Heart left ventricle (tissue), 16 donors: ENCODE results near the gene TMEM143. TPM values are rescaled to one million over a fixed set of nuclear protein-coding genes. Genes with fewer than 3 reads are reported as not detected.

Experiments
- ATAC-seq, 4 donors: fragments of 200-7000 bp; cut with Tn5 transposase; one replicate each; pipeline ENCODE4 v1.9.1; 2020 to 2022; ENCODE audit warnings: moderate library complexity in 4 of 4, mild to moderate bottlenecking in 3 of 4, moderate number of reproducible peaks in 1 of 4
- DNase-seq, 5 donors: peaks; one replicate each; pipeline ENCODE4 v3.0.0-alpha.2; 2020
- H3K27ac ChIP-seq, 12 donors: fragments of 200-600 bp; sonication (generic) in 4 of 12; one replicate each; pipeline versions ENCODE4 v1.5.0 to v1.8.0; 2016 to 2022; ENCODE audit warnings: mild to moderate bottlenecking in 2 of 12
- H3K27me3 ChIP-seq, 9 donors: fragments of 200-600 bp; sonication (generic) in 2 of 9; one replicate each; pipeline versions ENCODE4 v1.5.1 to v1.8.0; 2016 to 2022; ENCODE audit warnings: mild to moderate bottlenecking in 3 of 9
- H3K36me3 ChIP-seq, 9 donors: fragments of 200-600 bp; sonication (generic) in 2 of 9; one replicate each; pipeline versions ENCODE4 v1.5.0 to v1.8.0; 2018 to 2022; ENCODE audit warnings: mild to moderate bottlenecking in 2 of 9
- H3K4me1 ChIP-seq, 12 donors: fragments of 200-600 bp; sonication (generic) in 4 of 12; one replicate each; pipeline versions ENCODE4 v1.5.0 to v1.8.0; 2016 to 2022; ENCODE audit warnings: mild to moderate bottlenecking in 3 of 12
- H3K4me3 ChIP-seq, 12 donors: fragments of 200-600 bp; sonication (generic) in 4 of 12; one replicate each; pipeline versions ENCODE4 v1.5.0 to v1.8.0; 2017 to 2022; ENCODE audit warnings: mild to moderate bottlenecking in 9 of 12, moderate library complexity in 4 of 12
- H3K9me3 ChIP-seq, 12 donors: fragments of 200-600 bp; sonication (generic) in 4 of 12; one replicate each; pipeline versions ENCODE4 v1.5.0 to v1.8.0; 2016 to 2022; ENCODE audit warnings: mild to moderate bottlenecking in 1 of 12
- POLR2A ChIP-seq, 2 donors: fragments of 450-650 bp; IDR thresholded peaks; one replicate each; pipeline ENCODE4 v1.6.1; 2017; ENCODE audit warnings: antibody characterized with exemption in 2 of 2, mild to moderate bottlenecking in 2 of 2, moderate library complexity in 2 of 2
- WGBS, 4 donors: extraction: QIAGEN DNeasy Blood & Tissue Kit in 2 of 4; methylation state at CpG; one replicate each; pipeline versions ENCODE4 v1.1.5 to v1.1.7; 2013 to 2018; 5-methylcytosine and 5-hydroxymethylcytosine counted together
- intact Hi-C, 10 donors: fragments of 100-400 bp; cut with DNase I; formaldehyde crosslinking; loops; one replicate each; pipeline versions ENCODE4 v1.11.1 to v1.14.2; 2022
- polyA plus RNA-seq, 2 donors: library from polyadenylated mRNA; stranded (reverse); fragments of 200-250 nt; gene quantifications; one replicate each; pipeline ENCODE4 v1.2.3, GENCODE V29; 2013
- total RNA-seq, 9 donors: library from RNA; depleted of rRNA in 2 of 9; stranded (reverse); fragments of >200 nt in 2 of 9; fragmentation: NEBNext Ultra II Directional in 3 of 9; extraction: Animal tissue kit (Norgen Biotek cat#: 25700) in 3 of 9; gene quantifications; one replicate each; pipeline versions ENCODE4 v1.1.0 to v1.2.4, GENCODE V29; 2016 to 2023
- TF ChIP-seq, protein P1 (sequence below), 12 donors: fragments of 200-600 bp; sonication (generic) in 4 of 12; IDR thresholded peaks; one replicate each; pipeline versions ENCODE4 v1.5.0 to v1.8.0; 2018 to 2022; ENCODE audit warnings: antibody characterized with exemption in 12 of 12, mild to moderate bottlenecking in 5 of 12
- donor health status: ischemic (EF 13 %, LVEDD 7.1; RV severe dilation, severe dysfunction).
- donor health status: healthy with polysubstance abuse.
- donor health status: DM: no; HTN: yes; CAD: no.
- donor health status: DM: no; HTN: no; CAD: no.
- donor health status: ischemic (EF 25% LVEDD 6.9; RV normal size, moderate dysfunction).
- donor health status: ischemic (EF 25% LVEDD 5.7; RV mildly dilated, moderate dysfunction).
- donor health status: healthy.
- donor health status: DM: yes; HTN: yes; CAD: no.
- donor health status: ischemic (EF 35%, LVEDD 5.7; RV mildly dilated, moderate dysfunction).
- donor health status: nonischemic (EF 11% LVEDD 7.7; RV severe dilation, severe dysfunction).
- donor health status: DM: yes; HTN: yes; CAD: no.
- donor health status: PGD.
- donor health status: ischemic (EF 29% LVEDD 5.4; RV normal size, mild dysfunction).
- donor health status: nonischemic (EF 23%, LVEDD 6.1; RV moderate dilation, normal function).

The TMEM143 gene
- total and polyA plus RNA-seq, 11 donors, result 12.9 to 96.1 (median 63.5) TPM

DNA sequence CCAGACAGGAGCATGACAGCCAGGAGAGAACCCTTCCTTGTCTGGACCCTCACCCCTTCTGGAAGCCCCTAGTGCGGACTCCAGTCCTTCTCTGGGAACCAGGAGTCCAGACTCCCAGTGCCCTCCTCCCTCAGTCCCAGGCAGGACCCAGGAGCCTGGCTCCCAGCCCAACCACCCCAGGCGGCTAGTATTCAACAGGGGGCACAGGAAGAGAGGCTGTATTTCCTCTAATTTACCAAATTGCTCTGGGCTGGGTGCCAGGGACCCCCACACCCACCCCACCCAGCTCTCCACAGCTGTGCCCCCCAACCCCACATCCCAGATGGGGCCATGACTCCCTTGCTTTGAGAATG is 33.1 kb upstream of the TMEM143 start:
- Histone ChIP-seq H3K4me1 (peaks cover 0 to 35% (median 13%) of the 10 kb centered on the region in 12 donors), H3K27me3 (peaks cover 24 to 71% (median 51%) of the 10 kb centered on the region in 9 donors), H3K4me3 (no peak overlapping the region), H3K9me3 (no peaks in the 10 kb centered on the region), H3K27ac (no peak overlapping the region), H3K36me3 (no peaks in the 10 kb centered on the region)
- intact Hi-C loops, result loop anchor here in 1 of 10 donors (10.0 kb wide), 1 partner anchor 188 kb away; no protein-coding TSS in a partner anchor
- ATAC-seq, result no peak
- TF ChIP-seq, protein P1, sequence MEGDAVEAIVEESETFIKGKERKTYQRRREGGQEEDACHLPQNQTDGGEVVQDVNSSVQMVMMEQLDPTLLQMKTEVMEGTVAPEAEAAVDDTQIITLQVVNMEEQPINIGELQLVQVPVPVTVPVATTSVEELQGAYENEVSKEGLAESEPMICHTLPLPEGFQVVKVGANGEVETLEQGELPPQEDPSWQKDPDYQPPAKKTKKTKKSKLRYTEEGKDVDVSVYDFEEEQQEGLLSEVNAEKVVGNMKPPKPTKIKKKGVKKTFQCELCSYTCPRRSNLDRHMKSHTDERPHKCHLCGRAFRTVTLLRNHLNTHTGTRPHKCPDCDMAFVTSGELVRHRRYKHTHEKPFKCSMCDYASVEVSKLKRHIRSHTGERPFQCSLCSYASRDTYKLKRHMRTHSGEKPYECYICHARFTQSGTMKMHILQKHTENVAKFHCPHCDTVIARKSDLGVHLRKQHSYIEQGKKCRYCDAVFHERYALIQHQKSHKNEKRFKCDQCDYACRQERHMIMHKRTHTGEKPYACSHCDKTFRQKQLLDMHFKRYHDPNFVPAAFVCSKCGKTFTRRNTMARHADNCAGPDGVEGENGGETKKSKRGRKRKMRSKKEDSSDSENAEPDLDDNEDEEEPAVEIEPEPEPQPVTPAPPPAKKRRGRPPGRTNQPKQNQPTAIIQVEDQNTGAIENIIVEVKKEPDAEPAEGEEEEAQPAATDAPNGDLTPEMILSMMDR (IDR thresholded peaks at IDR 0.05), result no peak
- TF ChIP-seq POLR2A (IDR thresholded peaks at IDR 0.05), result no peak
- 46 to 62% (median 51%) methylated on average over 2 of the region's 2 CpGs for WGBS, 4 donors
- DNase-seq, result no peak

DNA sequence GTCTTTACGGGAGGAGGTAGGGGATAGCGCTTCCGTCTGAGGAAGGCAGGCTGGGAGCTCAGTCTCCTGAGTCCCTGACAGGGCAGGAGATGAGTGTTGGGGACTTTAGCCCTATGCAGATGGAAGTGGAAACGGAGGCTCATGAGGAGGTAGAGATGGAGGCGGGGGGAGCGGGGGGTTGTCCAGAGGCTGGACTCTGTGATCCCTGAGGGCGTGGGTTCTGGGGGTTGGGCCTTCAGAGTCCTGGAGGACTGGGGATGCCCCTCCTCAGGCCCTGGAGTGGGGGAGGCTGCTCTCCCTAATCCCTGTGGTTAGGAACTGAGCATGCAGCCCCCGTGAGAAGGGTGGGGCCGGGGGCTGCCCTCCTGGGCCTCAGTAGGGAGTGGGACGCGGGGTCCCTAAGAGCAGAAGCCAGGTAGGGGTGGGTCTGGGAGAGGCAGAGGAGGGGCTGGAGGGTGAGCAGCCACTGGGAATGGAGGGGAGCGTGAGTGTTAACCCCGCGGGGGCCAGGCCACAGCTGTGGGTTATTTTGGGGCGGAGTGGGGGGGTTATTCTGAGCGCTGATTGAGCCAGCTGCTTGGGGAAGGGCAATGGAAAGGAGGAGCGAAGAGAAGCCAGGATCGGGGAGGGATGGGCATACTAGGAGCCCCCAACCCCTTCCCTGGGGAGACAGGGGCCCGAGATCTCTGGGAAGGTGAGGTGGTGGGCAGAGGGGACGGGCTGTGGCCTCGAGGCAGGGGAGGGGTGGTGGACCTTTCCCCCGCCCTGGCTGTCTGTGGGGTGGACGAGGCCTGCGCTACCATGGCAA is 32.5 kb upstream of the TMEM143 start:
- 52 to 59% (median 53%) methylated on average over 23 to 24 of the region's 24 CpGs for WGBS, 4 donors
- H3K27me3 ChIP-seq, result peaks cover 24 to 71% (median 51%) of the 10 kb centered on the region in 9 donors
- ATAC-seq, result no peak

GRCh38 chr19:48395499-48395898 is 31.8 kb upstream of the TMEM143 start:
- H3K4me1 ChIP-seq, result peaks cover 0 to 34% (median 13%) of the 10 kb centered on the region in 12 donors
- H3K9me3 ChIP-seq, result no peaks in the 10 kb centered on the region
- no peaks in the 10 kb centered on the region for H3K36me3 ChIP-seq
- no peak overlapping the region for H3K27ac ChIP-seq
- H3K4me3 ChIP-seq, result no peak overlapping the region
- no peak for TF ChIP-seq POLR2A (IDR thresholded peaks at IDR 0.05)
- TF ChIP-seq, protein P1 (IDR thresholded peaks at IDR 0.05), result no peak
- ATAC-seq (no peak), DNase-seq (no peak)
- intact Hi-C loops, result loop anchor here in 1 of 10 donors (10.0 kb wide), 1 partner anchor 189 kb away; no protein-coding TSS in a partner anchor
- peaks cover 24 to 71% (median 51%) of the 10 kb centered on the region in 9 donors for H3K27me3 ChIP-seq
- 29 to 34% (median 31%) methylated on average over 9 of the region's 9 CpGs for WGBS, 4 donors

More for the DNA sequence above, 32.5 kb upstream of the TMEM143 start:
- no peak for DNase-seq
- H3K4me3 ChIP-seq, result no peak overlapping the region
- peaks cover 0 to 35% (median 13%) of the 10 kb centered on the region in 12 donors for H3K4me1 ChIP-seq
- no peak overlapping the region for H3K27ac ChIP-seq
- H3K9me3 ChIP-seq, result no peaks in the 10 kb centered on the region
- intact Hi-C loops, result loop anchor here in 1 of 10 donors (10.0 kb wide), 1 partner anchor 189 kb away; no protein-coding TSS in a partner anchor
- TF ChIP-seq POLR2A (IDR thresholded peaks at IDR 0.05), result no peak
- TF ChIP-seq, protein P1 (IDR thresholded peaks at IDR 0.05), result no peak
- no peaks in the 10 kb centered on the region for H3K36me3 ChIP-seq

- peaks cover 0 to 31% (median 14%) of the 10 kb centered on the region in 12 donors for H3K4me1 ChIP-seq
- WGBS, 4 donors, result 9 to 18% (median 15%) methylated on average over 6 of the region's 6 CpGs
- TF ChIP-seq, protein P1 (IDR thresholded peaks at IDR 0.05), result no peak
- TF ChIP-seq POLR2A (IDR thresholded peaks at IDR 0.05), result no peak
- H3K27me3 ChIP-seq, result peaks cover 24 to 71% (median 51%) of the 10 kb centered on the region in 9 donors
- DNase-seq (no peak), ATAC-seq (no peak)
- H3K27ac ChIP-seq, result no peak overlapping the region
- no peak overlapping the region for H3K4me3 ChIP-seq
- H3K36me3 ChIP-seq, result no peaks in the 10 kb centered on the region
- intact Hi-C loops, result loop anchor here in 1 of 10 donors (10.0 kb wide), 1 partner anchor 190 kb away; no protein-coding TSS in a partner anchor
- no peaks in the 10 kb centered on the region for H3K9me3 ChIP-seq
These were observed 31.4 kb upstream of the TMEM143 start for GRCh38 chr19:48395170-48395455.
